Neuronal stem cell (in vitro differentiated cells): ENCODE data around the gene TTC32.

Experiments
- DNase-seq: peaks from one replicate; pipeline ENCODE4 v3.0.0-alpha.2; 2013; ENCODE audit warnings: low spot score
- H2AFZ ChIP-seq: one replicate; pipeline ENCODE4 v1.6.1; 2013; ENCODE audit warnings: mild to moderate bottlenecking, low read length, inconsistent platforms
- H2AK5ac ChIP-seq: 2 replicates; pipeline ENCODE4 v1.6.1; 2013; ENCODE audit warnings: low read depth, mild to moderate bottlenecking, inconsistent platforms, low read length, moderate library complexity, mixed read lengths
- H2BK120ac ChIP-seq: 2 replicates; pipeline ENCODE4 v1.6.1; 2013; ENCODE audit warnings: low read depth, mild to moderate bottlenecking, inconsistent platforms, low read length, moderate library complexity, mixed read lengths
- H2BK12ac ChIP-seq: one replicate; pipeline ENCODE4 v1.6.1; 2013; ENCODE audit warnings: low read length, inconsistent platforms
- H2BK15ac ChIP-seq: 2 replicates; pipeline ENCODE4 v1.6.1; 2013; ENCODE audit warnings: mild to moderate bottlenecking, low read length, inconsistent platforms, mixed read lengths
- H2BK5ac ChIP-seq: one replicate; pipeline ENCODE4 v1.6.1; 2013; ENCODE audit warnings: inconsistent platforms, mild to moderate bottlenecking, low read length, moderate library complexity
- H3K14ac ChIP-seq: one replicate; pipeline ENCODE4 v1.6.1; 2013; ENCODE audit warnings: low read length, inconsistent platforms
- H3K18ac ChIP-seq: 2 replicates; pipeline ENCODE4 v1.6.1; 2013; ENCODE audit warnings: low read length, inconsistent platforms
- H3K23ac ChIP-seq: 2 replicates; pipeline ENCODE4 v1.6.1; 2013; ENCODE audit warnings: low read depth, mild to moderate bottlenecking, mixed read lengths, low read length, inconsistent platforms; ENCODE audit not compliant: poor library complexity
- H3K27ac ChIP-seq: replicated peaks from 3 replicates; pipeline ENCODE4 v1.5.1; 2013; ENCODE audit warnings: low read length, inconsistent platforms
- H3K27me3 ChIP-seq, 3 experiments: 2 replicates each; pipeline ENCODE4 v1.6.1; 2013; ENCODE audit warnings: low read length in 3 of 3, mild to moderate bottlenecking in 2 of 3, inconsistent platforms in 1 of 3, low read depth in 1 of 3, mixed read lengths in 1 of 3, moderate library complexity in 1 of 3; ENCODE audit not compliant: control insufficient read depth in 3 of 3, insufficient read depth in 3 of 3
- H3K36me3 ChIP-seq, 2 donors: replicated peaks in 1 of 2; 2 replicates each; pipeline ENCODE4 v1.6.1; 2013; ENCODE audit warnings: low read length in 2 of 2; ENCODE audit not compliant: control insufficient read depth in 2 of 2, insufficient read depth in 2 of 2
- H3K4ac ChIP-seq: 2 replicates; pipeline ENCODE4 v1.6.1; 2013; ENCODE audit warnings: inconsistent platforms, mild to moderate bottlenecking, low read length, moderate library complexity
- H3K4me1 ChIP-seq, 2 donors: 1 replicate in 1 of 2; 2 replicates in 1 of 2; pipeline ENCODE4 v1.6.1; 2013; ENCODE audit warnings: low read length in 2 of 2, low read depth in 1 of 2; ENCODE audit not compliant: control insufficient read depth in 2 of 2, insufficient read depth in 1 of 2
- H3K4me2 ChIP-seq: one replicate; pipeline ENCODE4 v1.6.1; 2013; ENCODE audit warnings: mild to moderate bottlenecking, low read length, inconsistent platforms; ENCODE audit not compliant: insufficient read depth, poor library complexity, severe bottlenecking
- H3K4me3 ChIP-seq, 2 donors: 2 replicates each; pipeline ENCODE4 v1.5.1; 2013; ENCODE audit warnings: low read length in 2 of 2, mild to moderate bottlenecking in 2 of 2, inconsistent platforms in 1 of 2, moderate library complexity in 1 of 2
- H3K79me1 ChIP-seq: one replicate; pipeline ENCODE4 v1.6.1; 2013; ENCODE audit warnings: low read depth, mild to moderate bottlenecking, inconsistent platforms, low read length, moderate library complexity
- H3K9ac ChIP-seq: one replicate; pipeline ENCODE4 v1.6.1; 2013; ENCODE audit warnings: mild to moderate bottlenecking, low read depth, low read length, inconsistent platforms; ENCODE audit not compliant: poor library complexity
- H3K9me3 ChIP-seq, 2 donors: replicated peaks in 1 of 2; 2 replicates each; pipeline versions ENCODE3 to v1.6.1; 2013; ENCODE audit warnings: low read length in 2 of 2, mild to moderate bottlenecking in 2 of 2, inconsistent platforms in 1 of 2, low read depth in 1 of 2, mixed read lengths in 1 of 2, moderate library complexity in 1 of 2; ENCODE audit not compliant: control insufficient read depth in 2 of 2, insufficient read depth in 1 of 2
- H4K8ac ChIP-seq: one replicate; pipeline ENCODE4 v1.6.1; 2013; ENCODE audit warnings: low read depth, mild to moderate bottlenecking, inconsistent platforms, low read length, moderate library complexity
- H4K91ac ChIP-seq: one replicate; pipeline ENCODE4 v1.6.1; 2013; ENCODE audit warnings: low read length, low read depth, mild to moderate bottlenecking, inconsistent platforms; ENCODE audit not compliant: poor library complexity
- WGBS, 2 donors: extraction: QIAGEN DNeasy Blood & Tissue Kit; methylation state at CpG; one replicate each; pipeline ENCODE4 v1.1.7; 2013; ENCODE audit warnings: missing lambda C conversion rate in 2 of 2, mixed read lengths in 1 of 2; ENCODE audit not compliant: insufficient read length in 2 of 2, insufficient replicate concordance in 1 of 2; ENCODE audit errors: extremely low coverage in 2 of 2; 5-methylcytosine and 5-hydroxymethylcytosine counted together

Gene TTC32

DNA sequence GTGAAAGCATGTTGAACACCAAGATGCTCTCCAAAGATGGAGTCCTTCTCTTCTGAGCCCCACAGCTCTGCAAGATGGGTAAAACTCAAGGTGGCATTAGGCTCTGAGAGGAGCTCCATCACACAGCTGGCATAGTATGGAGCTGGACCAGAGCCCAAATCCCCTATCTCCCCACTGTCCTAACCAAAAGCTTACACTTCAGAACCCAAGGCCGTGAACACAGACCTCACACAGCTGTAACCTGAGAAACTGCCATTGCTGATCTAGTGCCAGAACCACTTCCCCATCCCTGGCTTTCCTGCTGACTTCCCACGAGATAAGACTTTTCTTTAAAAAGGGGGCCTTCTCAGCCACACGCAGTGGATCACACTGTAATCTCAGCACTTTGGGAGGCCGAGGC is 25.0 kb downstream of the TTC32 start:
- Histone ChIP-seq H3K4ac (no peak overlapping the region), H3K4me2 (no peak overlapping the region), H3K79me1 (no peaks in the 10 kb centered on the region), H3K4me1 (no peaks in the 10 kb centered on the region), H3K4me3 (no peak overlapping the region), H3K9ac (peak overlapping the region; percentile 51), H3K36me3 (no peaks in the 10 kb centered on the region), H4K91ac (no peak overlapping the region), H2BK15ac (no peak overlapping the region), H3K27ac (no peak overlapping the region), H3K18ac (no peak overlapping the region), H4K8ac (no peak overlapping the region), H3K14ac (no peak overlapping the region), H2AK5ac (no peak overlapping the region), H2AFZ (no peak overlapping the region), H3K23ac (no peak overlapping the region), H2BK12ac (no peak overlapping the region), H3K27me3 (peaks cover 0 to 3% (median 0%) of the 10 kb centered on the region in 3 experiments), H2BK5ac (no peak overlapping the region), H3K9me3 (no peaks in the 10 kb centered on the region), H2BK120ac (no peak overlapping the region)
- no CpG with 5 or more reads among the region's 4 CpGs for WGBS, 2 donors
- DNase-seq = no peak

DNA sequence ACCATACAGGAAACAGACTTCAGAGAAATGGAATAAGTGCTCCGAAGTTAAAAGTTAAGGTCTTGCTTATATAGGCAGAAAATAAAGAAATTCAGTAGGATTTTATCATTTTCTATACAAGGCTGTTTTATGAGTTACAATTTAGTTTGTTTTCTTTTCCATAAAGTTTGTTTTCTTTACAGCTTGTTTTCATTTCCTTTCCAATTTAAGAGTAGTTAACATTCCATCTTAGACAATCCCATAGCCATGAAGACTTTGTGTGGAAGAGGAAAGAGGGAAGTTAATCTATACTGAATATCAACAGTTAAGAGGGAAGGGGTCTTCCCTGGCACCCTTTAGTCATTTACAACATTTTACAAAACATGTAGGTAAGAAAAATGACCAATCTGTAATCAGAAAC is 26.5 kb downstream of the TTC32 start:
- no peak overlapping the region for H4K8ac ChIP-seq
- no peak overlapping the region for H4K91ac ChIP-seq
- no peak for DNase-seq
- no peaks in the 10 kb centered on the region for H3K79me1 ChIP-seq
- no peak overlapping the region for H2BK15ac ChIP-seq
- H3K14ac ChIP-seq = no peak overlapping the region
- no peak overlapping the region for H2AK5ac ChIP-seq
- no peak overlapping the region for H2AFZ ChIP-seq
- no peak overlapping the region for H3K9ac ChIP-seq
- H3K23ac ChIP-seq = no peak overlapping the region
- no peak overlapping the region for H2BK12ac ChIP-seq
- H3K27me3 ChIP-seq = peaks cover 0 to 10% (median 0%) of the 10 kb centered on the region in 3 experiments
- H3K9me3 ChIP-seq = no peaks in the 10 kb centered on the region
- H3K27ac ChIP-seq = no peak overlapping the region
- no peaks in the 10 kb centered on the region for H3K36me3 ChIP-seq
- no peak overlapping the region for H3K4me2 ChIP-seq
- no CpG with 5 or more reads among the region's 1 CpG for WGBS, 2 donors
- H3K4me1 ChIP-seq = no peaks in the 10 kb centered on the region
- no peak overlapping the region for H3K18ac ChIP-seq
- no peak overlapping the region for H3K4ac ChIP-seq
- no peak overlapping the region for H2BK5ac ChIP-seq
- H3K4me3 ChIP-seq = no peak overlapping the region
- no peak overlapping the region for H2BK120ac ChIP-seq

DNA sequence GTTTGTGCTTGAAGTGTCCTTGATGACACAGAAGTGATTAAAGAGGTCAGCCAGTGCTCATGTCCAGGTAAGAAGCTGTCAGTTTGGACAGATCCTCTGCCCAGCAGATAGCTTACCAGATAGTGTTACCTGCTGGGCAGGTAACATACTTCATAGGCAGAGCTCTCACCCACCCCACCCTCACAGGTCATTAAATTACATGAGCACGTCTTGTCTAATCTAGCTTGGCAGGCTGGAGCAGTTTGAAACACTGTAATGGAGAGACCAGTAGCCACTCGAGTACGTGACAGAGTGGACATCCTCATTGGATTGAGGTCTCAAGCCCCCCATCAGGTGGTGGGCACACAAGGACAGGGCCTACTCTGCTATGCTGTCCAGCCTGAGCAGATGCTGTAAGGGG is 27.1 kb downstream of the TTC32 start:
- no peaks in the 10 kb centered on the region for H3K4me1 ChIP-seq
- H3K4me3 ChIP-seq = no peak overlapping the region
- H4K91ac ChIP-seq = no peak overlapping the region
- H2AK5ac ChIP-seq = no peak overlapping the region
- no peak overlapping the region for H2AFZ ChIP-seq
- H2BK12ac ChIP-seq = no peak overlapping the region
- H3K4ac ChIP-seq = no peak overlapping the region
- no peak overlapping the region for H3K27ac ChIP-seq
- no peak overlapping the region for H3K9ac ChIP-seq
- H4K8ac ChIP-seq = no peak overlapping the region
- H3K36me3 ChIP-seq = no peaks in the 10 kb centered on the region
- no peak for DNase-seq
- no peak overlapping the region for H2BK15ac ChIP-seq
- H2BK120ac ChIP-seq = no peak overlapping the region
- peaks cover 0 to 16% (median 2%) of the 10 kb centered on the region in 3 experiments for H3K27me3 ChIP-seq
- no peaks in the 10 kb centered on the region for H3K79me1 ChIP-seq
- no CpG with 5 or more reads among the region's 3 CpGs for WGBS, 2 donors
- H3K23ac ChIP-seq = no peak overlapping the region
- no peak overlapping the region for H2BK5ac ChIP-seq
- no peak overlapping the region for H3K18ac ChIP-seq
- H3K9me3 ChIP-seq = no peaks in the 10 kb centered on the region
- no peak overlapping the region for H3K4me2 ChIP-seq
- H3K14ac ChIP-seq = no peak overlapping the region

DNA sequence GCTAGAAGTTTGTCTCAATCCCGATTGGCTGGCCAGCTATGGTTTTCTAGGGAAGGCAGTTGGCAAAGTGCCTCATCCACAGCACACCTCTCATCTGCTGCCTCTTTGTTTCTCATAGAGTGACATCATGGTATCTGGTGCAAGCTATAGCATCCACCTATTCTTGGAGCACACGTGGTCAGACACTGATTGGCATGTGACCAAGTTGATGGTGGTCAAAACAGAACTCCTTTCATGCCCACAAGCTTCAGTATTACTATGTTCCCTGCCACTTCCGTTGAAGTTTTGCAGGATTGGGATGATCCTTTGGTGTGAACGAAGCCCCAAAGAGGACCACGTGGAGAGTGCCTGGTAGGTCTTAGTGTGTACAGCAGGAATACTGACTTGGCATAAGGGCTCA is 28.8 kb downstream of the TTC32 start:
- no CpG with 5 or more reads among the region's 5 CpGs for WGBS, 2 donors
- Histone ChIP-seq H4K8ac (no peak overlapping the region), H3K4me1 (peaks cover 0 to 3% of the 10 kb centered on the region in 2 donors), H3K14ac (no peak overlapping the region), H3K4ac (no peak overlapping the region), H3K18ac (no peak overlapping the region), H3K4me2 (no peak overlapping the region), H4K91ac (no peak overlapping the region), H2BK12ac (no peak overlapping the region), H3K79me1 (no peaks in the 10 kb centered on the region), H2AFZ (no peak overlapping the region), H3K23ac (no peak overlapping the region), H3K36me3 (no peaks in the 10 kb centered on the region), H3K4me3 (no peak overlapping the region), H2BK15ac (no peak overlapping the region), H2BK5ac (no peak overlapping the region), H2BK120ac (no peak overlapping the region), H3K27ac (no peak overlapping the region), H3K27me3 (peaks cover 0 to 32% (median 8%) of the 10 kb centered on the region in 3 experiments), H3K9me3 (no peaks in the 10 kb centered on the region), H3K9ac (no peak overlapping the region), H2AK5ac (no peak overlapping the region)
- no peak for DNase-seq
